SIG-M5 treated with dmso at 0.1 percent for 504 hours (cell line): ENCODE measurements around the gene MEIOB.
"Not testable (repeated sequence)": the region's sequence is repeated elsewhere in the genome, so short reads cannot be mapped to it uniquely, and the experiment has no call there.

Experiments
- DNase-seq: peaks from one replicate; lab custom pipeline; 2025; ENCODE audit not compliant: unreplicated experiment; lab: John Stamatoyannopoulos, UW

Gene MEIOB

GRCh38 chr16:1871974-1872635 is at the start of gene MEIOB:
Gene MEIOB (minus strand): TSS chr16:1872164. CDS start chr16:1868175, 3,989 bp downstream.
- no peak for DNase-seq

GRCh38 chr16:1920727-1921171 is 48.8 kb upstream of the MEIOB start:
- DNase-seq = peak; percentile 48

GRCh38 chr16:1920122-1920521 is 48.2 kb upstream of the MEIOB start:
- not testable (repeated sequence) for DNase-seq

- no peak for DNase-seq
Measured at GRCh38 chr16:1919327-1919998, 47.5 kb upstream of the MEIOB start.

GRCh38 chr16:1918351-1919326 is 46.7 kb upstream of the MEIOB start, which contains the start of gene HS3ST6:
Gene HS3ST6 (minus strand): TSS chr16:1918415. CDS start chr16:1918323, 92 bp downstream.
- no peak for DNase-seq

- DNase-seq = no peak
Measured at GRCh38 chr16:1917665-1918350, 45.8 kb upstream of the MEIOB start.

- no peak for DNase-seq
Measured at GRCh38 chr16:1917056-1917664, 45.2 kb upstream of the MEIOB start.

- DNase-seq = no peak
Measured at GRCh38 chr16:1916640-1916990, 44.7 kb upstream of the MEIOB start.

GRCh38 chr16:1915732-1916639 is 44.0 kb upstream of the MEIOB start:
- no peak for DNase-seq

- no peak for DNase-seq
Measured at GRCh38 chr16:1914988-1915387, 43.0 kb upstream of the MEIOB start.

GRCh38 chr16:1914084-1914608 is 42.2 kb upstream of the MEIOB start:
- no peak for DNase-seq

GRCh38 chr16:1913327-1914083 is 41.5 kb upstream of the MEIOB start:
- peak; percentile 16 for DNase-seq

- no peak for DNase-seq
Measured at GRCh38 chr16:1912215-1912543, 40.2 kb upstream of the MEIOB start.

GRCh38 chr16:1911467-1912214 is 39.7 kb upstream of the MEIOB start:
- DNase-seq = no peak

- no peak for DNase-seq
Measured at GRCh38 chr16:1909561-1910231, 37.7 kb upstream of the MEIOB start.

- no peak for DNase-seq
Measured at GRCh38 chr16:1908983-1909382, 37.0 kb upstream of the MEIOB start.

- no peak for DNase-seq
Measured at GRCh38 chr16:1908184-1908583, 36.2 kb upstream of the MEIOB start.
